Brain microvascular endothelial cell (primary cell): ENCODE data around the gene HS1BP3.

Experiments
- DNase-seq: peaks from one replicate; pipeline ENCODE4 v3.0.0-alpha.2; 2020
- H3K27ac ChIP-seq: fragments of 250-450 bp; sonication (Bioruptor Pico); 2 replicates; pipeline ENCODE4 v1.5.1; 2020; ENCODE audit warnings: mild to moderate bottlenecking, moderate library complexity
- H3K27me3 ChIP-seq: fragments of 250-450 bp; sonication (Bioruptor Pico); replicated peaks from 2 replicates; pipeline ENCODE4 v1.5.1; 2020; ENCODE audit warnings: mild to moderate bottlenecking
- H3K36me3 ChIP-seq: fragments of 250-450 bp; sonication (Bioruptor Pico); replicated peaks from 2 replicates; pipeline ENCODE4 v1.5.1; 2020; ENCODE audit warnings: mild to moderate bottlenecking
- H3K4me3 ChIP-seq: 2 replicates; pipeline ENCODE4 v1.5.1; 2011; ENCODE audit warnings: low read depth, mild to moderate bottlenecking, control low read depth, low read length, moderate library complexity
- in situ Hi-C: cut with HindIII; loops from 2 replicates; pipeline ENCODE4 v1.10.0; 2017; ENCODE audit warnings: low sequenced_read_pairs, low pct_ligation_motif_present
- TF ChIP-seq, protein P1 (sequence below): IDR thresholded peaks from 2 replicates; pipeline ENCODE4 v1.5.1; 2011; ENCODE audit warnings: low read depth, mild to moderate bottlenecking, moderate library complexity, low read length, control low read depth, inconsistent platforms; ENCODE audit errors: missing control alignments

Gene HS1BP3

DNA sequence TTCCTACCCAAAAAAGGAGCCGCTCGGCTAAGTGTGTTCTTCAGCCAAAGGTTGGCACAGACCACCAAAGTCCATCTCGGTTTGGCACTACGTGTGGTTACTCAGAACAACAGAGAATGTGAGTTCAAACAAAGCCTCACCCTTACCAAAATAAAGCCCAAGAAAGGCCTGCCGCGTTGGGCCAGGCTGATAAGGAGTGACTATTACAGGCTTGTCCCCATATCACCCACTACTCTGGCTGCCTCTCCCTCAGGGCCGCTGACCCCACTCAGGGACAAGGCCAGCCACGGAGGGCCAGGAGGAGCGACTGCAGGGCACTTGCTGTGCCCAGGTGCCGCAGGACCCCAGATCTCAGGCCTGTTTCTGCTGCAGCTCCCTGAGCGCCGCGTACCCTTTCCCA is 13.8 kb downstream of the HS1BP3 start:
- Histone ChIP-seq H3K27ac (no peak overlapping the region), H3K36me3 (peaks cover 4% of the 10 kb centered on the region), H3K27me3 (no peaks in the 10 kb centered on the region), H3K4me3 (no peak overlapping the region)
- in situ Hi-C loops = loop anchor here (25.0 kb wide), 1 partner anchor 225 kb away; no protein-coding TSS in a partner anchor
- no peak for DNase-seq
- TF ChIP-seq, protein P1, sequence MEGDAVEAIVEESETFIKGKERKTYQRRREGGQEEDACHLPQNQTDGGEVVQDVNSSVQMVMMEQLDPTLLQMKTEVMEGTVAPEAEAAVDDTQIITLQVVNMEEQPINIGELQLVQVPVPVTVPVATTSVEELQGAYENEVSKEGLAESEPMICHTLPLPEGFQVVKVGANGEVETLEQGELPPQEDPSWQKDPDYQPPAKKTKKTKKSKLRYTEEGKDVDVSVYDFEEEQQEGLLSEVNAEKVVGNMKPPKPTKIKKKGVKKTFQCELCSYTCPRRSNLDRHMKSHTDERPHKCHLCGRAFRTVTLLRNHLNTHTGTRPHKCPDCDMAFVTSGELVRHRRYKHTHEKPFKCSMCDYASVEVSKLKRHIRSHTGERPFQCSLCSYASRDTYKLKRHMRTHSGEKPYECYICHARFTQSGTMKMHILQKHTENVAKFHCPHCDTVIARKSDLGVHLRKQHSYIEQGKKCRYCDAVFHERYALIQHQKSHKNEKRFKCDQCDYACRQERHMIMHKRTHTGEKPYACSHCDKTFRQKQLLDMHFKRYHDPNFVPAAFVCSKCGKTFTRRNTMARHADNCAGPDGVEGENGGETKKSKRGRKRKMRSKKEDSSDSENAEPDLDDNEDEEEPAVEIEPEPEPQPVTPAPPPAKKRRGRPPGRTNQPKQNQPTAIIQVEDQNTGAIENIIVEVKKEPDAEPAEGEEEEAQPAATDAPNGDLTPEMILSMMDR = no peak

DNA sequence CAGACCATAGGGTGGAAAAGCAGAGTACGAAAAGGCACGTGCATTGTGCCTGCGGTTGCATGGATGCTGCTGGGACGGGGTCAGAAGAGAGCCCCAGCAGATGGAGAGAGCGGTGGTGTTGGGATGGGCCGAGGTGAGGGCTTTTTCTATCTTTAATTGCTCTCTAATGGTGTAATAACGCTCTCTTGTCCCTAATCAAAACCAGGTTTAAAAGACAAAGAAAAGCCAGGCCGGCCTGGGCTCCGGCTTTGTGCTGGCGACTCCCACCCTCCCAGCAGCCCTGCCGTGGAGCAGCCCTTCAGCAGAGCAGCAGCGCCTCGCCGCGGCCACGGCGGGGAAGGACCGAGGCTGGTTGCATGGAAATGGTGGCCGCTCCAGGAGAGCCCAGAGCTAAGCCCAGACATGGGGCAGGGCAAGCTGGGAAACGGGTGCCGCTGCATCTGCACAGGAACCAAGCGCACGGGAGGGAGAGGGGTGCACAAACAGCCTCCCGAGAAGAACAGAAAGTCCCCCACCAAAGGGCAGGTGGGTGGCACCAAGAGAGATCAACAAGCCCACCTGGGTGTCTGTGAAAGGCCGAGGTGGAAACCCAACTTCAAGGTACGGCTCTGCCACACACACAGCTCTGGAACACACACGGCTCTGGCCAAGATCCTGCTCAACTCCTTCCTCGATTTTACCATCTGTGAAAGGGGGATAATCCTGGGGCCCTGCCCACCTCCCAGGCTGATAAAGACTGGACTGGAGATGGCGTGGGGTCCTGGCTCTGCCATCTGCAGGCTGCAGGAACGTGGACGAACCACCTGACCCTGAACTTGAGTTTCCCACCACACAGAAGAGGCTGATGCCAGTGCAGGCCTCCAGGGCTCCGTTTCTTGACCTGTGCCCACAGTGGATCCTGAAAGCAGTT is 15.0 kb downstream of the HS1BP3 start:
- H3K27me3 ChIP-seq = no peaks in the 10 kb centered on the region
- in situ Hi-C loops = loop anchor here (25.0 kb wide), 1 partner anchor 224 kb away; no protein-coding TSS in a partner anchor
- TF ChIP-seq, protein P1 = peak; percentile 97
- H3K4me3 ChIP-seq = no peak overlapping the region
- H3K27ac ChIP-seq = no peak overlapping the region
- DNase-seq = peak; percentile 61
- peaks cover 4% of the 10 kb centered on the region for H3K36me3 ChIP-seq

DNA sequence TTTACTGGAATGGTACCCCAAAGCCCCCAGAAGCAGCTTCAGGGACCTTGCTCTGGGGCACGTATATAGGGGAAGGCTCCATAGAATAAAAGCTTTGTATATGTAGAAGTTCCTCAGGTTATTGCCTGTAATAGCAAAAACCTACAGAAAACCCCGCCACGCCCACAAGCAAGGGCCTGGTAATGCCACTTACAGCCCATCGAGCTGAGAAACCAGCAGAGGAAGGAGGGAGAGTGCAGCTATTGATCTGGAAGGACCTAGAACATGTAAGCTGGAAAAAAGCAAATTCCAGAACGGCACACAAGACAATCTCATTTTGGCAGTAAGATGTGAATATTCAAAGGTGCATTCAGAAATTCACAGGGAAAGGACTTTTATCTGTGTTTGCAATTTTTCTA is 15.8 kb downstream of the HS1BP3 start:
- Histone ChIP-seq H3K27me3 (no peaks in the 10 kb centered on the region), H3K4me3 (no peak overlapping the region), H3K36me3 (no peaks in the 10 kb centered on the region), H3K27ac (no peak overlapping the region)
- TF ChIP-seq, protein P1 = no peak
- in situ Hi-C loops = loop anchor here (25.0 kb wide), 1 partner anchor 223 kb away; no protein-coding TSS in a partner anchor
- DNase-seq = no peak

GRCh38 chr2:20634507-20635112 is 16.3 kb downstream of the HS1BP3 start:
- TF ChIP-seq, protein P1 = peak; percentile 18
- no peak overlapping the region for H3K4me3 ChIP-seq
- in situ Hi-C loops = loop anchor here (25.0 kb wide), 1 partner anchor 222 kb away; no protein-coding TSS in a partner anchor
- no peak overlapping the region for H3K27ac ChIP-seq
- H3K36me3 ChIP-seq = no peaks in the 10 kb centered on the region
- no peaks in the 10 kb centered on the region for H3K27me3 ChIP-seq
- peak; percentile 70 for DNase-seq

DNA sequence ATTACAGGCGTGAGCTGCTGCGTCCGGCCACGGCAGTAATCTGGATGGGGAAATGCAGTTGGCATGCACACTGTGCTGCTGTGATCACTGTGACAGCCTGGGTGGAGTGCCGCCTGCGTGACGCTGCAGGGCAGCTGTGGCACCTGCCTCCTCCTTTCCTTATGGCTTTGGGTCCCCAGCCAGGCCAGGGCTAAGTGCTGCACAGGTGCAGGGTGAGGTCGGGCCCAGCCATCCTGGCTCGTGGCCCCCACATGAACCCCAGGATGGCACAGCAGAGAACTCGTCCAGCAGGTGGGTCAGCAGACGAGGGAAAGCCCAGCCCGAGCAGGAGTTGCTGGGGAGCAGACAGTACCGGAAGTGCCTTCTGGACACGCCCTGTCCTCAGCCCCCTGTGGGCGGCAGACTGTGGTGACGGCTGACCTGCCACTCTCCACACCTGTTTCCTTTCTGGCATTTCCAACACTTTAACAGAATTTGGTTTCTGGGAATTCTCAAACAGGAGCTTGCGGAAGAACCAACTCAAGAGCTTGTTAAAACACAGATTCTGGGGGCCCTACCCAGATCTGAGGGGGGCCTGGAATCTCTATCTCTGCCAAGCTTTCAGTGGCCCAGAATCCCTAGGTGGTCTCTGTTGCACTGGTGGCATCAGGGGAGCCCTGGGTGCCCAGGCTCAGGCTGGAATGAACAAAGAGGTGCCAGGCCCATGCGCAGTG is 16.9 kb downstream of the HS1BP3 start:
- Histone ChIP-seq H3K27me3 (no peaks in the 10 kb centered on the region), H3K27ac (no peak overlapping the region), H3K36me3 (no peaks in the 10 kb centered on the region), H3K4me3 (no peak overlapping the region)
- TF ChIP-seq, protein P1 = no peak
- no peak for DNase-seq
- in situ Hi-C loops = loop anchor here (25.0 kb wide), 1 partner anchor 222 kb away; no protein-coding TSS in a partner anchor
